OCI-LY3 (cell line): ENCODE results near the gene PDE7B.

Source experiments
- CTCF ChIP-seq: fragments of 200-600, 300-600 bp; sonication (generic); IDR thresholded peaks from 2 replicates; pipeline ENCODE4 v1.5.1; 2014; ENCODE audit warnings: antibody characterized with exemption, low read length, low read depth
- EZH2phosphoT487 ChIP-seq: fragments of 200-600 bp; shearing (Covaris generic); IDR thresholded peaks from 2 replicates; pipeline ENCODE4 v1.6.1; 2018; ENCODE audit warnings: antibody characterized with exemption, mixed run types, low read depth

GRCh38 chr6:136136274-136136673 lies 284.8 kb downstream of the PDE7B start:
- TF ChIP-seq CTCF = no peak
- TF ChIP-seq EZH2phosphoT487 = no peak
